CD14-positive monocyte (primary cell): ENCODE data around the gene PPP1R10. TPM values are rescaled to one million over a fixed set of nuclear protein-coding genes. Genes with fewer than 3 reads are reported as not detected.

Experiments
- DNase-seq, 3 donors: peaks; one replicate each; pipeline ENCODE4 v3.0.0-alpha.2; 2011 to 2022
- H2AFZ ChIP-seq: 2 replicates; pipeline ENCODE4 v1.6.0; 2012; ENCODE audit warnings: mild to moderate bottlenecking, low read depth, low read length, inconsistent platforms; ENCODE audit not compliant: insufficient read depth, poor library complexity, severe bottlenecking
- H3K27ac ChIP-seq, 2 donors: 1 replicate in 1 of 2; 2 replicates in 1 of 2; pipeline ENCODE4 v1.5.1; 2012 to 2013; ENCODE audit warnings: low read length in 2 of 2, control low read depth in 1 of 2, inconsistent platforms in 1 of 2, low read depth in 1 of 2, mild to moderate bottlenecking in 1 of 2
- H3K27me3 ChIP-seq, 2 donors: one replicate each; pipeline versions ENCODE4 v1.6.0 to v1.6.1; 2011 to 2013; ENCODE audit warnings: low read length in 2 of 2; ENCODE audit not compliant: control insufficient read depth in 2 of 2, insufficient read depth in 2 of 2
- H3K36me3 ChIP-seq, 2 donors: replicated peaks in 1 of 2; 1 replicate in 1 of 2; 2 replicates in 1 of 2; pipeline versions ENCODE4 v1.5.1 to v1.6.1; 2012 to 2013; ENCODE audit warnings: low read length in 2 of 2, control low read depth in 1 of 2, inconsistent platforms in 1 of 2, mild to moderate bottlenecking in 1 of 2; ENCODE audit not compliant: insufficient read depth in 2 of 2, control insufficient read depth in 1 of 2
- H3K4me1 ChIP-seq, 2 donors: 1 replicate in 1 of 2; 2 replicates in 1 of 2; pipeline versions ENCODE4 v1.5.1 to v1.6.1; 2012 to 2013; ENCODE audit warnings: low read length in 2 of 2, control low read depth in 1 of 2, inconsistent platforms in 1 of 2, mild to moderate bottlenecking in 1 of 2, moderate library complexity in 1 of 2; ENCODE audit not compliant: insufficient read depth in 2 of 2, control insufficient read depth in 1 of 2
- H3K4me2 ChIP-seq: replicated peaks from 2 replicates; pipeline ENCODE3; 2012; ENCODE audit warnings: low read length, moderate library complexity, mild to moderate bottlenecking; ENCODE audit not compliant: poor library complexity, severe bottlenecking; ENCODE audit errors: extremely low read depth
- H3K4me3 ChIP-seq, 3 experiments: fragments of 200-600 bp in 1 of 3; sonication (generic) in 1 of 3; replicated peaks in 1 of 3; 1 replicate in 2 of 3; 2 replicates in 1 of 3; pipeline ENCODE4 v1.5.1; 2011 to 2013; ENCODE audit warnings: low read length in 3 of 3, mild to moderate bottlenecking in 3 of 3, control low read depth in 2 of 3, low read depth in 2 of 3, inconsistent platforms in 1 of 3, moderate library complexity in 1 of 3
- H3K79me2 ChIP-seq: 2 replicates; pipeline ENCODE4 v1.6.0; 2012; ENCODE audit warnings: mild to moderate bottlenecking, control low read depth, inconsistent platforms, low read length, moderate library complexity; ENCODE audit not compliant: insufficient read depth
- H3K9ac ChIP-seq: 2 replicates; pipeline ENCODE4 v1.6.0; 2017; ENCODE audit warnings: low read length, mild to moderate bottlenecking; ENCODE audit not compliant: insufficient read depth, poor library complexity, severe bottlenecking
- H3K9me3 ChIP-seq, 2 donors: replicated peaks in 1 of 2; 1 replicate in 1 of 2; 2 replicates in 1 of 2; pipeline versions ENCODE4 v1.5.1 to v1.6.1; 2012 to 2013; ENCODE audit warnings: low read length in 2 of 2, control low read depth in 1 of 2; ENCODE audit not compliant: control insufficient read depth in 1 of 2, insufficient read depth in 1 of 2
- H4K20me1 ChIP-seq: 2 replicates; pipeline ENCODE4 v1.6.0; 2012; ENCODE audit warnings: mild to moderate bottlenecking, low read length, control low read depth, moderate library complexity; ENCODE audit not compliant: insufficient read depth
- H3K27ac Mint-ChIP-seq, 7 donors: one replicate each; pipeline ENCODE4 v1.8.0; 2020; ENCODE audit warnings: mild to moderate bottlenecking in 7 of 7, mixed read lengths in 7 of 7, moderate library complexity in 6 of 7, inconsistent platforms in 2 of 7
- H3K27me3 Mint-ChIP-seq, 3 donors: one replicate each; pipeline ENCODE4 v1.8.0; 2021 to 2022; ENCODE audit warnings: low read depth in 3 of 3, mild to moderate bottlenecking in 3 of 3, mixed read lengths in 3 of 3, moderate library complexity in 3 of 3, inconsistent platforms in 1 of 3
- H3K36me3 Mint-ChIP-seq, 2 donors: one replicate each; pipeline ENCODE4 v1.8.0; 2020; ENCODE audit warnings: mixed read lengths in 2 of 2, inconsistent platforms in 1 of 2, mild to moderate bottlenecking in 1 of 2
- H3K4me1 Mint-ChIP-seq: one replicate; pipeline ENCODE4 v1.8.0; 2020; ENCODE audit warnings: mild to moderate bottlenecking, mixed read lengths
- H3K4me3 Mint-ChIP-seq, 2 donors: one replicate each; pipeline ENCODE4 v1.8.0; 2020; ENCODE audit warnings: mild to moderate bottlenecking in 2 of 2, mixed read lengths in 2 of 2, moderate library complexity in 1 of 2
- H3K9me3 Mint-ChIP-seq, 7 donors: one replicate each; pipeline ENCODE4 v1.8.0; 2020 to 2022; ENCODE audit warnings: mixed read lengths in 7 of 7, mild to moderate bottlenecking in 6 of 7, moderate library complexity in 6 of 7, inconsistent platforms in 2 of 7
- WGBS: methylation state at CpG from one replicate; pipeline ENCODE4 v1.1.5; 2013; ENCODE audit warnings: missing lambda C conversion rate; ENCODE audit not compliant: insufficient coverage; 5-methylcytosine and 5-hydroxymethylcytosine counted together
- intact Hi-C, 2 donors: fragments of 100-400 bp; cut with micrococcal nuclease; formaldehyde crosslinking; loops; one replicate each; pipeline versions ENCODE4 v1.15.0 to v1.15.1; 2023
- polyA plus RNA-seq, 3 donors: library from polyadenylated mRNA; depleted of rRNA in 1 of 3; unstranded in 2 of 3; stranded (reverse) in 1 of 3; fragments of 300-500 nt in 2 of 3; fragments of >200 nt in 1 of 3; fragmentation: Illumina TruSeq in 2 of 3; gene quantifications; 1 replicate in 2 of 3; 2 replicates in 1 of 3; pipeline ENCODE4 v1.2.3, GENCODE V29; 2012 to 2021
- TF ChIP-seq, protein P1 (sequence below): fragments of 200-600 bp; IDR thresholded peaks from one replicate; pipeline ENCODE4 v1.8.0; 2022; ENCODE audit warnings: antibody characterized with exemption, mild to moderate bottlenecking

PPP1R10 gene
- polyA plus RNA-seq, 3 donors: 9.5 to 18.3 (median 16.4) TPM

DNA sequence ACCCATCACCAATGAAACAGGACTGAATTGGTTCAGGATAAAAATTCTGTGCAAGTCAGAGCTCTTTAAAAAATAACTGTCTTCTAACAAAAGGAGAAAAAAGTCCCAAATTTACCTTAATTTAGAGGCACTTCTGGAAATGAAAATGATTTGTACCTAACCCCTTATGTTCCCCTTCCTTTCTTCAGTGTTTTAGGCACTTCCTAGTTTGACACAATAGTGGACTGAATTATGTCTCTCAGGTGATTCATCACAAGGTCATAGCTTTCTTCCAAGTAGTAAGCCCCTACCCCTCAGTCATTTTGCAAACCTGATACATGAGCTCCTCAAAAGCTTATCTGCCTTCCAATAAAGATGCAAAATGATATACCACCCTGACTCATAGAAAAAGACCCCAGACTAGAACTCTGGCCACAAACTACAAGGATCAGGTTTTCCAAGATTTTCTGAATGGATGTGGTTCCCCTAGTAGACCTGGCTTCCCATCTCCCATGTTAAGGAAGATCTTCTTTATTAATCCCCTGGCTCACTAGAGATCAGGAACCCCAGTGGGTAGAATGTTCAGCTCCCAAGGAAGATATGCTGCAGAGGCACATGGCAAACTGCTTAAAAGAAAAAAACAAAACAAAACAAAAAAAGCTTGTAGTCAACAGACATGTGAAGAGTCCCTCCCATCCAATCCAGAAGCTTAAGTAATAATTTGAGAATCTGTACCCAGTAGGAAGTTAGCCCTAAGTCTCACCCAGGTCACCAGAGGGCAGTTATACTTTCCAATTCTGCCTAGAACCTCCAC, 3.6 kb downstream of the PPP1R10 start:
- Histone ChIP-seq H3K9ac (no peak overlapping the region), H3K4me3 (peak overlapping the region in 1 of 3 experiments; percentile 100)
- H3K36me3 Mint-ChIP-seq: peaks cover 45 to 55% of the 10 kb centered on the region in 2 donors

DNA sequence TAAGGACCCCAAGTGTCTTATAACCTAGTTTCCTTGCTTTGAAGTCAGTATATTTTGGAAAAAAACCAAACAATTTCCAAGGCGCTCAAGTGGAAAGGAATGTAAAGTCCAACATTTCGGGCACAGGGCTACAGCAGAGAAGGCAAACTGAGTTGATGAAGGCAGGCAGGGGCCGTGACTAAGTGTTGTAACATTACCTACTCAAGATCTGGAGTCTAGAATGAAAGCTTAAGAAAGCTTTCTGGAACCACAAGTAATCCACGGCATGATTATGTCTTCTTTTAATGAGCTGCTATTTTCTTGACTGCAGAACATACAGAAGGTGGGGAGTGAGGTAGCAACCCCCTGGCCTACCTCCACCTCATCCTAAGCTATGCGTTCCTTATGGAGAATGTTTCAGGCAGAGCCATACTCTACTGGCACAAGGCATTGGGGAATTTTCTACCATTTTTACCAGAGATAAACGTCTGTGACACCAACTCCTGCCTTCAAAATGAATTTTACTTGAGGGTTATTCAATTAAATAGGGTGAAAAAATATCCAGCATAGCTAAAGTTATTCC, 4.3 kb downstream of the PPP1R10 start:
- H3K79me2 ChIP-seq: peaks cover 79% of the 10 kb centered on the region
- H3K9me3 ChIP-seq: no peaks in the 10 kb centered on the region
- TF ChIP-seq, protein P1, sequence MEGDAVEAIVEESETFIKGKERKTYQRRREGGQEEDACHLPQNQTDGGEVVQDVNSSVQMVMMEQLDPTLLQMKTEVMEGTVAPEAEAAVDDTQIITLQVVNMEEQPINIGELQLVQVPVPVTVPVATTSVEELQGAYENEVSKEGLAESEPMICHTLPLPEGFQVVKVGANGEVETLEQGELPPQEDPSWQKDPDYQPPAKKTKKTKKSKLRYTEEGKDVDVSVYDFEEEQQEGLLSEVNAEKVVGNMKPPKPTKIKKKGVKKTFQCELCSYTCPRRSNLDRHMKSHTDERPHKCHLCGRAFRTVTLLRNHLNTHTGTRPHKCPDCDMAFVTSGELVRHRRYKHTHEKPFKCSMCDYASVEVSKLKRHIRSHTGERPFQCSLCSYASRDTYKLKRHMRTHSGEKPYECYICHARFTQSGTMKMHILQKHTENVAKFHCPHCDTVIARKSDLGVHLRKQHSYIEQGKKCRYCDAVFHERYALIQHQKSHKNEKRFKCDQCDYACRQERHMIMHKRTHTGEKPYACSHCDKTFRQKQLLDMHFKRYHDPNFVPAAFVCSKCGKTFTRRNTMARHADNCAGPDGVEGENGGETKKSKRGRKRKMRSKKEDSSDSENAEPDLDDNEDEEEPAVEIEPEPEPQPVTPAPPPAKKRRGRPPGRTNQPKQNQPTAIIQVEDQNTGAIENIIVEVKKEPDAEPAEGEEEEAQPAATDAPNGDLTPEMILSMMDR: no peak
- peaks cover 19 to 28% of the 10 kb centered on the region in 2 donors for H3K4me1 ChIP-seq
- WGBS: no CpG with 5 or more reads among the region's 6 CpGs
- H3K36me3 ChIP-seq: peaks cover 27 to 49% of the 10 kb centered on the region in 2 donors
- no peaks in the 10 kb centered on the region for H3K27me3 ChIP-seq
- no peak overlapping the region for H2AFZ ChIP-seq
- H3K27ac ChIP-seq: peak overlapping the region in 1 of 2 donors; percentile 22
- Mint-ChIP-seq H3K9me3 (peaks cover 0 to 9% (median 5%) of the 10 kb centered on the region in 7 donors), H3K27me3 (peaks cover 0 to 5% (median 0%) of the 10 kb centered on the region in 3 donors), H3K27ac (peak overlapping the region in 6 of 7 donors; percentile 33 to 99 (median 62)), H3K4me1 (peaks cover 34% of the 10 kb centered on the region), H3K36me3 (peaks cover 51 to 61% of the 10 kb centered on the region in 2 donors), H3K4me3 (no peak overlapping the region)
- H3K4me3 ChIP-seq: no peak overlapping the region
- H3K4me2 ChIP-seq: no peak overlapping the region
- intact Hi-C loops: loop anchor here (5.0 kb wide), 2 partner anchors 35 to 120 kb away; no protein-coding TSS in a partner anchor
- no peak overlapping the region for H3K9ac ChIP-seq
- no peak for DNase-seq
- peaks cover 85% of the 10 kb centered on the region for H4K20me1 ChIP-seq

More for the DNA sequence above, 3.6 kb downstream of the PPP1R10 start:
- Histone ChIP-seq H3K9me3 (no peaks in the 10 kb centered on the region), H4K20me1 (peaks cover 78% of the 10 kb centered on the region), H3K4me2 (peak overlapping the region; percentile 84), H2AFZ (no peak overlapping the region), H3K79me2 (peaks cover 84% of the 10 kb centered on the region), H3K27me3 (no peaks in the 10 kb centered on the region), H3K36me3 (peaks cover 20 to 42% of the 10 kb centered on the region in 2 donors), H3K4me1 (peaks cover 24 to 33% of the 10 kb centered on the region in 2 donors), H3K27ac (peak overlapping the region in 1 of 2 donors; percentile 99)
- TF ChIP-seq, protein P1: no peak
- Mint-ChIP-seq H3K4me1 (peaks cover 36% of the 10 kb centered on the region), H3K9me3 (peaks cover 0 to 9% (median 5%) of the 10 kb centered on the region in 7 donors), H3K27ac (peak overlapping the region; percentile 30 to 100 (median 81)), H3K4me3 (peak overlapping the region; percentile 51 to 99), H3K27me3 (peaks cover 0 to 5% (median 0%) of the 10 kb centered on the region in 3 donors)
- intact Hi-C loops: loop anchor here (5.0 kb wide), 2 partner anchors 36 to 121 kb away; no protein-coding TSS in a partner anchor
- DNase-seq: peak in 2 of 3 donors; percentile 32 to 66
